K562 (cell line): ENCODE data around the gene ST6GALNAC6. TPM values are rescaled to one million over a fixed set of nuclear protein-coding genes. Genes with fewer than 3 reads are reported as not detected.

ENCODE experiments used
- ATAC-seq: fragments of 200-7000 bp; cut with Tn5 transposase; 3 replicates; pipeline ENCODE4 v1.9.1; 2020; ENCODE audit warnings: moderate library complexity
- BruUV-seq: library from RNA; stranded (reverse); fragments of 400-500 nt; replicated peaks from 2 replicates; lab custom pipeline; 2021; lab: Mats Ljungman, UMichigan
- CTCF ChIA-PET: fragments of 300-600 bp; formaldehyde crosslinking; extraction: SDS; loops from one replicate; lab custom pipeline; 2021; ENCODE audit warnings: low intra/inter-chr PET ratio; lab: Yijun Ruan, JAX
- POLR2A ChIA-PET: fragments of 300-600, 350-650 bp; sonication (Branson Sonifier 250); formaldehyde crosslinking; extraction: SDS; loops from one replicate; lab custom pipeline; 2021; ENCODE audit warnings: antibody characterized with exemption, inconsistent platforms; lab: Yijun Ruan, JAX
- DNase-seq, 4 experiments: peaks; one replicate each; pipeline versions ENCODE4 v3.0.0 to v3.0.0-alpha.2; 2011 to 2018; ENCODE audit warnings: low spot score in 3 of 4, mixed read lengths in 3 of 4; ENCODE audit errors: extremely low read depth in 1 of 4
- FAIRE-seq: peaks from 2 replicates; lab custom pipeline; 2011; peaks lifted over from hg19 to GRCh38; lab: Jason Lieb, UNC
- H2AFZ ChIP-seq: 2 replicates; pipeline ENCODE4 v1.6.0; 2011; ENCODE audit warnings: low read depth, low read length, control low read depth, inconsistent platforms
- H3K27ac ChIP-seq: fragments of 200-600 bp; 3 replicates; pipeline ENCODE4 v1.8.0; 2011; ENCODE audit warnings: low read depth, mild to moderate bottlenecking, control low read depth, inconsistent platforms, low read length, moderate library complexity, mixed read lengths; ENCODE audit errors: extremely low read depth
- H3K27me3 ChIP-seq, 2 experiments: fragments of 300-600 bp in 1 of 2; 2 replicates in 1 of 2; 3 replicates in 1 of 2; pipeline versions ENCODE4 v1.6.0 to v1.8.0; 2011; ENCODE audit warnings: inconsistent platforms in 2 of 2, low read length in 2 of 2, mild to moderate bottlenecking in 1 of 2, mixed read lengths in 1 of 2, moderate library complexity in 1 of 2; ENCODE audit not compliant: control insufficient read depth in 2 of 2, insufficient read depth in 2 of 2
- H3K36me3 ChIP-seq: fragments of 300-600 bp; 3 replicates; pipeline ENCODE4 v1.8.0; 2011; ENCODE audit warnings: mild to moderate bottlenecking, low read length, inconsistent platforms; ENCODE audit not compliant: control insufficient read depth, insufficient read depth
- H3K4me1 ChIP-seq, 2 experiments: fragments of 200-600 bp in 1 of 2; replicated peaks in 1 of 2; 2 replicates in 1 of 2; 3 replicates in 1 of 2; pipeline versions ENCODE4 v1.5.1 to v1.8.0; 2011; ENCODE audit warnings: inconsistent platforms in 2 of 2, low read length in 2 of 2, mild to moderate bottlenecking in 1 of 2, mixed read lengths in 1 of 2, moderate library complexity in 1 of 2; ENCODE audit not compliant: control insufficient read depth in 2 of 2, insufficient read depth in 2 of 2
- H3K4me2 ChIP-seq: 2 replicates; pipeline ENCODE4 v1.6.1; 2011; ENCODE audit warnings: low read length, control low read depth, inconsistent platforms, mixed read lengths; ENCODE audit not compliant: insufficient read depth
- H3K4me3 ChIP-seq: fragments of 200-600 bp; sonication (generic), shearing (Covaris generic); 2 replicates; pipeline ENCODE4 v1.5.1; 2016; ENCODE audit warnings: control low read depth, inconsistent platforms
- H3K79me2 ChIP-seq: fragments of 200-600 bp; 3 replicates; pipeline ENCODE4 v1.8.0; 2011; ENCODE audit warnings: low read length, inconsistent platforms; ENCODE audit not compliant: control insufficient read depth, insufficient read depth
- H3K9ac ChIP-seq, 2 experiments: 2 replicates each; pipeline versions ENCODE4 v1.6.0 to v1.6.1; 2011; ENCODE audit warnings: low read depth in 2 of 2, low read length in 2 of 2, control low read depth in 1 of 2, inconsistent platforms in 1 of 2, mild to moderate bottlenecking in 1 of 2, mixed read lengths in 1 of 2; ENCODE audit not compliant: insufficient read depth in 1 of 2
- H3K9me1 ChIP-seq: one replicate; pipeline ENCODE4 v1.6.0; 2011; ENCODE audit warnings: inconsistent platforms, mild to moderate bottlenecking, low read length, moderate library complexity; ENCODE audit not compliant: control insufficient read depth, insufficient read depth
- H3K9me3 ChIP-seq: replicated peaks from 2 replicates; pipeline ENCODE4 v1.5.1; 2011; ENCODE audit warnings: low read depth, low read length, inconsistent platforms; ENCODE audit not compliant: control insufficient read depth, insufficient read depth
- H4K20me1 ChIP-seq: replicated peaks from 2 replicates; pipeline ENCODE4 v1.6.1; 2011; ENCODE audit warnings: low read length, inconsistent platforms, mixed read lengths; ENCODE audit not compliant: control insufficient read depth, insufficient read depth
- ARNT ChIP-seq, 2 experiments: fragments of 450-650 bp; IDR thresholded peaks; 2 replicates each; pipeline ENCODE4 v1.6.1; 2016; ENCODE audit warnings: mild to moderate bottlenecking in 1 of 2
- BRD4 ChIP-seq: fragments of 200-600 bp; sonication (generic); IDR thresholded peaks from 2 replicates; pipeline ENCODE4 v1.6.1; 2017; ENCODE audit warnings: inconsistent platforms
- ELF4 ChIP-seq: fragments of 450-650 bp; formaldehyde crosslinking; IDR thresholded peaks from 2 replicates; pipeline ENCODE4 v1.4.0; 2022; ENCODE audit warnings: missing genetic modification characterization
- EP300 ChIP-seq: IDR thresholded peaks from 2 replicates; pipeline ENCODE4 v1.6.1; 2012; ENCODE audit warnings: low read length, improper control_type of control experiment
- HSF4 ChIP-seq: fragments of 250-450 bp; sonication (Bioruptor Pico); IDR thresholded peaks from 2 replicates; pipeline ENCODE4 v2.1.2; 2022; ENCODE audit warnings: mild to moderate bottlenecking, moderate library complexity, borderline replicate concordance
- KLF16 ChIP-seq: IDR thresholded peaks from 2 replicates; pipeline ENCODE4 v1.6.1; 2016; ENCODE audit warnings: antibody characterized with exemption
- MCM5 ChIP-seq: fragments of 450-650 bp; IDR thresholded peaks from 2 replicates; pipeline ENCODE4 v1.6.1; 2016; ENCODE audit warnings: low read depth
- NRF1 ChIP-seq, 2 experiments: fragments of 450-650 bp; IDR thresholded peaks in 1 of 2; conservative IDR thresholded peaks in 1 of 2; 2 replicates each; pipeline ENCODE4 v1.6.1; 2014; ENCODE audit warnings: mild to moderate bottlenecking in 2 of 2
- SRSF9 ChIP-seq: fragments of 200-400 bp; formaldehyde crosslinking; IDR thresholded peaks from 2 replicates; pipeline ENCODE4 v1.6.1; 2017; ENCODE audit warnings: low read depth, low read length, borderline replicate concordance
- TEAD1 ChIP-seq, 2 experiments: fragments of 450-650 bp in 1 of 2; sonication (generic) in 1 of 2; formaldehyde crosslinking; IDR thresholded peaks; 2 replicates each; pipeline versions ENCODE4 v1.4.0 to v1.8.0; 2020 to 2022; ENCODE audit warnings: mild to moderate bottlenecking in 2 of 2, missing genetic modification reagents in 1 of 2
- YY1 ChIP-seq, 3 experiments: IDR thresholded peaks; 2 replicates each; pipeline ENCODE4 v1.6.1; 2011; ENCODE audit warnings: low read length in 2 of 3, mild to moderate bottlenecking in 2 of 3, moderate library complexity in 2 of 3, borderline replicate concordance in 1 of 3, control low read depth in 1 of 3, low read depth in 1 of 3; ENCODE audit not compliant: insufficient read depth in 3 of 3, insufficient replicate concordance in 2 of 3, control insufficient read depth in 1 of 3, insufficient read length in 1 of 3; ENCODE audit errors: extremely low read depth in 1 of 3
- WGBS: fragments of 100-300 bp; shearing (Covaris generic); methylation state at CpG from one replicate; pipeline ENCODE4 v1.1.6; 2016; ENCODE audit warnings: low coverage, mixed read lengths; ENCODE audit not compliant: insufficient coverage; ENCODE audit errors: missing lambda C conversion rate; 5-methylcytosine and 5-hydroxymethylcytosine counted together
- in situ Hi-C: fragments of 300-500 bp; cut with MboI; formaldehyde crosslinking; loops from 4 replicates; pipeline ENCODE4 v1.15.0; 2018; ENCODE audit warnings: inconsistent platforms, mixed read lengths
- intact Hi-C: fragments of 100-400 bp; cut with micrococcal nuclease; formaldehyde crosslinking; loops from 2 replicates; pipeline ENCODE4 v1.14.2; 2022
- polyA plus RNA-seq, 8 experiments: library from polyadenylated mRNA; depleted of rRNA in 4 of 8; stranded (reverse) in 5 of 8; unstranded in 3 of 8; fragments of >200 nt; fragmentation: Nextera tagmentation in 2 of 8; fragmentation: Illumina TruSeq in 1 of 8; extraction: Ambion mirVana in 2 of 8; extraction: Trizol in 1 of 8; gene quantifications; 2 replicates each; pipeline versions ENCODE4 v1.2.1 to v1.2.3, GENCODE V29; 2011 to 2014; ENCODE audit warnings: inconsistent platforms in 1 of 8, missing spikeins in 1 of 8
- total RNA-seq, 7 experiments: library from RNA; depleted of rRNA in 6 of 7; stranded (reverse); fragments of >200 nt in 6 of 7; fragmentation: Illumina TruSeq in 2 of 7; extraction: Trizol in 2 of 7; gene quantifications; 2 replicates each; pipeline versions ENCODE4 v1.2.1 to v1.2.3, GENCODE V29; 2011 to 2021; ENCODE audit warnings: low replicate concordance in 1 of 7
- TF ChIP-seq, protein P1 (sequence below): IDR thresholded peaks from 2 replicates; pipeline ENCODE4 v1.6.1; 2011; ENCODE audit not compliant: insufficient read length; ENCODE audit errors: extremely low read depth
- TF ChIP-seq, protein P2 (sequence below): fragments of 450-650 bp; conservative IDR thresholded peaks from 2 replicates; pipeline ENCODE4 v1.6.1; 2016; ENCODE audit warnings: missing genetic modification characterization, low read depth, mild to moderate bottlenecking, missing compliant biosample characterization, moderate library complexity
- TF ChIP-seq, protein P3 (sequence below): fragments of 250-450 bp; sonication (Bioruptor Pico); IDR thresholded peaks from 2 replicates; pipeline ENCODE4 v1.8.0; 2022; ENCODE audit warnings: inconsistent platforms

ST6GALNAC6 gene
- total and polyA plus RNA-seq, 9 of the 15 experiments (the other 6 are each of a cell fraction or from before 2014, with no cell fraction given), result 0.13 to 23.0 (median 14.5) TPM

DNA sequence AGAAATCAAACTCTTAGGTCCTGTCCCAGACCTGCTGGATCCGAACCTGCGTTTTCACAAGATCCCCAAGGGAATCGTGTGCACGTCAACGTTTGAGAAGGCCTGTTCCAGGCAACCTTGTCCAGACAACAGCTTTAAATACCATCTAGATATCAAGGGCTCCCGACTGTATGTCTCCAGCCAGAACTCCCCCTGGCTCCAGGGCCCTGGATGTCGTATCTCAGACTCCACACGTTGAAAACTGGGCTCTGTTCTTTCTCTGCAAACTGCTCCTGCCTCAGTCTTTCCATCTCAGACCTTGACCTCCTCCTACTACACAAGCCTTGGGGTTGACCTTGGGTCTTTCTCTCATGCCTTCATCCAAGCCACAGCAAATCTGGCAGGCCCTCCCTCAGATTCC, 39.1 kb downstream of the ST6GALNAC6 start:
- H3K4me1 ChIP-seq, result peaks cover 59 to 78% of the 10 kb centered on the region in 2 experiments
- TF ChIP-seq, protein P1, sequence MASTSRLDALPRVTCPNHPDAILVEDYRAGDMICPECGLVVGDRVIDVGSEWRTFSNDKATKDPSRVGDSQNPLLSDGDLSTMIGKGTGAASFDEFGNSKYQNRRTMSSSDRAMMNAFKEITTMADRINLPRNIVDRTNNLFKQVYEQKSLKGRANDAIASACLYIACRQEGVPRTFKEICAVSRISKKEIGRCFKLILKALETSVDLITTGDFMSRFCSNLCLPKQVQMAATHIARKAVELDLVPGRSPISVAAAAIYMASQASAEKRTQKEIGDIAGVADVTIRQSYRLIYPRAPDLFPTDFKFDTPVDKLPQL, result no peak
- TF ChIP-seq NRF1 (conservative IDR thresholded peaks at IDR 0.05 in 1 of 2, IDR thresholded peaks at IDR 0.05 in 1 of 2), result no peak
- no peak for TF ChIP-seq MCM5
- no peak for TF ChIP-seq ARNT (IDR thresholded peaks at IDR 0.05)
- TF ChIP-seq ELF4 (CRISPR knock-in tag), result no peak
- no peak for TF ChIP-seq YY1 (IDR thresholded peaks at IDR 0.05; ENCODE audit: borderline replicate concordance in 1 of 3, control insufficient read depth in 1 of 3, extremely low read depth in 1 of 3, insufficient read depth in 3 of 3, insufficient read length in 1 of 3, insufficient replicate concordance in 2 of 3, low read depth in 1 of 3, low read length in 2 of 3)
- no peak for TF ChIP-seq SRSF9
- TF ChIP-seq HSF4 (CRISPR knock-in tag), result no peak
- TF ChIP-seq, protein P2, sequence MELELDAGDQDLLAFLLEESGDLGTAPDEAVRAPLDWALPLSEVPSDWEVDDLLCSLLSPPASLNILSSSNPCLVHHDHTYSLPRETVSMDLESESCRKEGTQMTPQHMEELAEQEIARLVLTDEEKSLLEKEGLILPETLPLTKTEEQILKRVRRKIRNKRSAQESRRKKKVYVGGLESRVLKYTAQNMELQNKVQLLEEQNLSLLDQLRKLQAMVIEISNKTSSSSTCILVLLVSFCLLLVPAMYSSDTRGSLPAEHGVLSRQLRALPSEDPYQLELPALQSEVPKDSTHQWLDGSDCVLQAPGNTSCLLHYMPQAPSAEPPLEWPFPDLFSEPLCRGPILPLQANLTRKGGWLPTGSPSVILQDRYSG (tag), result no peak
- TF ChIP-seq, protein P3, sequence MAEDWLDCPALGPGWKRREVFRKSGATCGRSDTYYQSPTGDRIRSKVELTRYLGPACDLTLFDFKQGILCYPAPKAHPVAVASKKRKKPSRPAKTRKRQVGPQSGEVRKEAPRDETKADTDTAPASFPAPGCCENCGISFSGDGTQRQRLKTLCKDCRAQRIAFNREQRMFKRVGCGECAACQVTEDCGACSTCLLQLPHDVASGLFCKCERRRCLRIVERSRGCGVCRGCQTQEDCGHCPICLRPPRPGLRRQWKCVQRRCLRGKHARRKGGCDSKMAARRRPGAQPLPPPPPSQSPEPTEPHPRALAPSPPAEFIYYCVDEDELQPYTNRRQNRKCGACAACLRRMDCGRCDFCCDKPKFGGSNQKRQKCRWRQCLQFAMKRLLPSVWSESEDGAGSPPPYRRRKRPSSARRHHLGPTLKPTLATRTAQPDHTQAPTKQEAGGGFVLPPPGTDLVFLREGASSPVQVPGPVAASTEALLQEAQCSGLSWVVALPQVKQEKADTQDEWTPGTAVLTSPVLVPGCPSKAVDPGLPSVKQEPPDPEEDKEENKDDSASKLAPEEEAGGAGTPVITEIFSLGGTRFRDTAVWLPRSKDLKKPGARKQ, result no peak
- TF ChIP-seq TEAD1 (CRISPR knock-in tag; IDR thresholded peaks at IDR 0.05), result no peak
- TF ChIP-seq BRD4, result no peak
- no peak for TF ChIP-seq KLF16
- no peak for TF ChIP-seq EP300
- TF ChIP-seq, all 486 proteins: peak for 0
- peak overlapping the region; percentile 68; the same call in 1 of the 2 replicates for H2AFZ ChIP-seq
- POLR2A ChIA-PET, result interaction anchor here (2.6 kb wide), 1 partner anchor 32 kb away, joined by 7 read pairs; no protein-coding TSS in a partner anchor
- no peak overlapping the region for H3K4me2 ChIP-seq
- H3K9me1 ChIP-seq, result peaks cover 5% of the 10 kb centered on the region
- H3K36me3 ChIP-seq, result no peaks in the 10 kb centered on the region
- no peak overlapping the region for H3K4me3 ChIP-seq
- H3K27ac ChIP-seq, result no peak overlapping the region; the same call in 2 of the 3 replicates
- no peaks in the 10 kb centered on the region for H3K79me2 ChIP-seq
- peak overlapping the region; percentile 7 to 77; a peak in 3 of 4 replicates for H3K9ac ChIP-seq
- BruUV-seq, result no TSS peak
- no peaks in the 10 kb centered on the region for H3K9me3 ChIP-seq
- CTCF ChIA-PET, result interaction anchor here (0.7 kb wide), 1 partner anchor 24 kb away, joined by 4 read pairs; no protein-coding TSS in a partner anchor
- WGBS, result 69% methylated on average over 8 of the region's 8 CpGs
- no peak for DNase-seq
- in situ Hi-C loops, result no loop called here
- no peak for ATAC-seq
- FAIRE-seq, result no peak
- no peaks in the 10 kb centered on the region for H3K27me3 ChIP-seq
- intact Hi-C loops, result no loop called here
- no peaks in the 10 kb centered on the region for H4K20me1 ChIP-seq
